Activated T-cell treated with anti-CD3 and anti-CD28 coated beads for 24 hours (primary cell): Measurements from ENCODE around the gene TMPRSS4.
"Not testable (repeated sequence)": the region's sequence is repeated elsewhere in the genome, so short reads cannot be mapped to it uniquely, and the experiment has no call there.

Experiments used
- DNase-seq: peaks from one replicate; pipeline ENCODE4 v3.0.0-alpha.2; 2020; ENCODE audit warnings: low read depth

TMPRSS4 gene

DNA sequence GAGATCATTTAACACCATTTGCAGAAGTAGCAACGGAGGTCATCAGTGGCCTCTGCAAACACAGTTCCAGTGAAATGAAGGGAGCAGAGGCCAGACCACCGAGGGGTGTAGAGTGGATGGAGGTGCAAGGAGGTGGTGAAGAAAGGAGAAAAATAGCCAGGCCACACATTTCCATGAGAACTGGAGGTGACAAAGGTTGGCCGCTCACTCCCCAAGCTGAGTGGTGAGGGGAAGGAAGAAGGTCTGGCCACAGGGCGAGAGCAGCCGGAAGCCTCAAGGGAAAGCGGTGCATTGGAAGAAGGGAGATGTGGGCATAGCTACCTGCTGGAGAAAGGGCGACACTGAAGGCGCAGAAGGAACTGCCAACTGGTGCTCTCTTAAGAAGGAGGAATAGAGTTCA lies 20.1 kb upstream of the TMPRSS4 start:
- DNase-seq, result no peak

GRCh38 chr11:118057251-118058145 lies 19.4 kb upstream of the TMPRSS4 start:
- DNase-seq, result no peak

DNA sequence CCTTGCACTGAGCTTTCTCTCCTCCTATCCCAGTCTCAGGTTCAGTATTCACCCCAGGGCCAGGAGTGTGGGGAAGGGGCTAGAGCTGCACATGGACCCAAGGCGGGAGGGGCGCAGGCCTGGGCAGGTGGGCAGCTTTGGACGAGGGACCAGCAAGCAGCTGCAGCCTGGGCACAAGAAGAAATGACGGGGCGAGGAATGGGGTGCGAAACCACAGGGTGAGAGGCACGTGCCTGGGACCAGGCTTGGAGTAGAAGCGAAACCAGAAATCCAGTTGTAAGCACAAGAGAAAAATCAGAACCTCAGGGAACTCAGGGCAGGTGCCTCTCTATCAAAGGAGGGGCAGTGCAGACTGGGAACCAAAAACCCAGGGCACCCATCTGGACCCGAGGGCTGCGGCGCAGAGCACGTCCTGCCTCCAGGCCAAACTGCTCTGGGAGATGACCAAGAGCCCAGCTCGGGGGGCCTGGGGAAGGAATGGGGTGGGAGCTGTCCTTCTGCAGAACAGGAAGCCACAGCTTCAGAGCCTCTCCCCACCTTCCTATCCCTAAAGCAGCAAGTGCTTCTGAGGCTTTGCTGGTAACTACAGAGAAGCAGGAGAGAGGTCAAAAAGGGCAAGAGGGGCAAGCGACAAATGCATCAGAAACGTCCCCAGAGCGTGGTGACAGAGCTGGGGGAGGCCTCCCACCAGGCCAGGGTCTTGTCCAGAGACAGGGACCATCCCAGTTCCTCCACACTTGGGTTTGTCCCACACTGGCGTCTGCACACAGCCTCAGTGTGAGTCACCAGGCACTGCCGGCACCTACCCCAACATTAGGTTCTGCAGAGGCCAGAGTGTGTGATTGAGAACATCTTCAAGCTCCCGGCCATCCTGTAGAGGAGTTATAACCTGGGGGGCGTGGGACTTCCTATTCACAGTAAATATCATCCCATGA lies 18.3 kb upstream of the TMPRSS4 start:
- DNase-seq, result no peak

GRCh38 chr11:118059246-118059940 lies 17.5 kb upstream of the TMPRSS4 start:
- no peak for DNase-seq

DNA sequence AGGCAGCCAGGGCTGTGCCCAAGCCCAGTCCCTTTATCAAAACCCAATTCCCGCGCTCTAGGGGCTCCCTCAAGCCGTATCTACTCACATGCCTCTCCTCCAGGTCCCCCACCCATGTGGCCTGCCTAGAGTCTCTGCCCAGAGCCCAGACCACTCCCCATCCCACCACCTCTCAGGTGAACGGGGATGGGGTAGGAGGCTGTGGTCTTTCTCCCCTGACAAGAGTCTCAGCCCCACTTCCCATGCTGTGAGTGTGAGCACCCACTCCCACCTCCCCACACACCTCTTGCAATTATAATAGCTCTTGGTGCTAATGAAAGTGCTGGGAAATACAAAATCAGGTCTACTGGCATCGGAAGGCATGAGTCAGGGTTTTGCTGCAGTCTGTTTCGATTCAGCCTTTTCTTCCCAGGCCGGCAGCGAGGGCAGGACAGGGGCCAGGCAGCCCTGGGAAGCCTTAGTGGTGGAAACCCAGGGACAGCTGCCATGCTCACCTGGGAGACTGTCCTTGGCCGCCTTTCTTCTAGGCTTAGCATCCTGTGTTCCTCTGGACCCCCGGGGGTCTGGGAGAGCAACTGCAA lies 16.7 kb upstream of the TMPRSS4 start:
- DNase-seq, result no peak

DNA sequence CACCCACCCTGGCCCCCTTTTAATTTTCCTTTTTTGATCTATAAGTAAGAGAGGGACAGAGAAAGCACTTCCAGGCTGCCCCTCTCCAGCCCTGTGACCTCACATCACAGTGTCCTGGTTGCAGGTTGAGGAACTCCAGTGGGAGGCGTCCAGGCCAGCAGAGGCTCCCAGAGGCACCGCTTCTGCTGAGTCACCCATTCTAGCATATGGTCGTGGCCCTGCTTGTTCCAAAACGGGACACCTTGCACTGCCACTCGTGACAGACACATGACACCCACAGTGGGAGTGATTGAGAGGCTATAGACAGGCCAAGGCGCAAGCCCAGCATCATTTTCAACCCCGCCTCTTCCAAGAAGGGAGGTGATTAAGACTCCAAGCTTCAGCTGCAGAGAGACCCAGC lies 16.0 kb upstream of the TMPRSS4 start:
- DNase-seq, result no peak

DNA sequence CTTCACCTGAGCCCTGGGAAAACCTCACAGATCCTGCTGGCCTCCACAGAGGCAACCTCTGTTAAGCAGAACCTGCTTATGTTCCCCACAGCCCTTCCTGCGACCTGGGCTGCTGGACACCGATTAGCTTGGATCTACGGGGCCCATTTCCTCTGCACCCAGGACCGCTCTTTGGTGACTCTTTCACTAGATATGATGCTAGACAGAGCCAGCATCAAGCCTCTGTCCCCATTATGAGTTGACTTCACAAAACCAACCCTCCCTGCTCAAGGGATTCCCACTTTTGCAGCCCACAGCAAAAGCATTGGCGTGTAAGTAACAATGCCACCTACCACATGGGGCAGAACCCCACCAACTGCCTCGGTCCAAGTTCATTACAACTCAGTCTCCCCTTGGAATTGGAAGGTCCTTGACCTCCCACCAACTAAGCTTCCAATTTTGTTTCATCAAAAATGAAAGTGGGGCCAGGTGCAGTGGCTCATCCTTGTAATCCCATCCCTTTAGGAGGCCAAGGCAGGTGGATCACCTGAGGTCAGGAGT lies 15.2 kb upstream of the TMPRSS4 start:
- no peak for DNase-seq

GRCh38 chr11:118062181-118062580 lies 14.7 kb upstream of the TMPRSS4 start:
- DNase-seq, result not testable (repeated sequence)

DNA sequence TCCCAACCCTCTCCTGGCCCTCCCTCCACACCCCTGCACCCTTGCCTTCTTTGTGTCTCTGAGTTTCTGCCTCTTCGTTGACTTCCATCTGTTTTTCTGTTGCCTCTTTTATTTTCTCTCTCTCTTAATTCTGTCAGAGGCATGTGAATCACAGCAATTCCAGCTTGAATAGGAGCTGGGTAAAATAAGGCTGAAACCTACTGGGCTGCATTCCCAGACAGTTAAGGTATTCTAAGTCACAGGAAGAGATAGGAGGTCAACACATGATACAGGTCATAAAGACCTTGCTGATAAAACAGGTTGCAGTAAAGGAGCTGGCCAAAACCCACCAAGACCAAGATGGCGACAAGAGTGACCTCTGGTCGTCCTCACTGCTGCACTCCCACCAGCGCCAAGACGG lies 14.2 kb upstream of the TMPRSS4 start:
- not testable (repeated sequence) for DNase-seq

GRCh38 chr11:118064956-118065355 lies 11.9 kb upstream of the TMPRSS4 start:
- no peak for DNase-seq

DNA sequence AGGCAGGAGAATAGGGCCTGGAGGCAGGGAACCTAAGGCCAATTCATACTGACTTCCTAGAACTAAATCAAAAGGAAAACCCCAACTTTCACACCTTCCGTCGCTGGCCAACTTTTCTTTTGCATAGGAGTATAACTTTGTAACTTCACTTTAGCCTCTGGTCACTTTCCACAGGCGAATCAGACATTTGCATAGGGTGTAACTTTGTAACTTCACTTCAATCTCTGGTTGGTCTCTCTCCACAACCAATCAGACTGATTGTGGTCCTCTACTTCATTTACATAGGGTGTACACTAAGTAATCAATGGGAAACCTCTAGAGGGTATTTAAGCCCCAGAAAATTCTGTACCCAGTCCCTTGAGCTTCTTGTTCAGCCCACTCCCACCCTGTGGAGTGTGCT lies 11.5 kb upstream of the TMPRSS4 start:
- DNase-seq, result no peak

GRCh38 chr11:118067006-118067405 lies 9.9 kb upstream of the TMPRSS4 start:
- no peak for DNase-seq

DNA sequence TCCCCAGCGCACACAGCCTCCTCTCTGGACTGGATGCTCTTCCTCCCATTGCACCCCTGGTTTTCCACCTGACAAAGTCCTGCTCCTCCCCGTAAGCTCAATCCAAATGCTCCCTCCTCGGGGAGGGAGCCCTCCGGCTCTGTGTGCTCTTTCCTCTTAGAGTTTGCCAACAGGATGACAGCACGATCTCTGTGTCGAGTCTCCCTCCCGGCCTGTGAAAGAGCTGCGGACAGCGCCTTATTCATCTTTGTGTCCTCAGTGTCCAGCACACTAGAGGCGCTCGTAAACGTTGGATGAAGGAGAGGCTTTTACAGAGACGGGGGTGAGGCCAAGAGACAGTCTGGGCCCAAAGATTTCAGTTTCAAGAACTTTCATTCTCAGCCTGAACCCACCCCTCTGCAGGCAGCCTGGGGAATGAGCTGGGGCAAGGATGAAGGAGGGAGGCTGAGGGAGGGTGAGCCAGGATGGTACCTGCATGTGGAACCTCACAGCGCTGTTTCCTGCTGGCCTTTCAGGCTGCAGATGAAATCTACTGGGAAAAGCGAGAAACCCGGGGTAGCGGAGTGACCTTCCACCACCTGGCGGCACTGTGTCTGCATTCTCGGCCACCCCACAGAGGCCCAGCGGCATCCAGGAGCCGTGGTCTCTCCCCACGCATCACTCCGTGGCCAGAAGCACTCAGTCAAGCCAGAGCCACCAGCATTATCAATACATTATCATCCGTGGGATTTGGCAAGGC lies 8.5 kb upstream of the TMPRSS4 start:
- no peak for DNase-seq

DNA sequence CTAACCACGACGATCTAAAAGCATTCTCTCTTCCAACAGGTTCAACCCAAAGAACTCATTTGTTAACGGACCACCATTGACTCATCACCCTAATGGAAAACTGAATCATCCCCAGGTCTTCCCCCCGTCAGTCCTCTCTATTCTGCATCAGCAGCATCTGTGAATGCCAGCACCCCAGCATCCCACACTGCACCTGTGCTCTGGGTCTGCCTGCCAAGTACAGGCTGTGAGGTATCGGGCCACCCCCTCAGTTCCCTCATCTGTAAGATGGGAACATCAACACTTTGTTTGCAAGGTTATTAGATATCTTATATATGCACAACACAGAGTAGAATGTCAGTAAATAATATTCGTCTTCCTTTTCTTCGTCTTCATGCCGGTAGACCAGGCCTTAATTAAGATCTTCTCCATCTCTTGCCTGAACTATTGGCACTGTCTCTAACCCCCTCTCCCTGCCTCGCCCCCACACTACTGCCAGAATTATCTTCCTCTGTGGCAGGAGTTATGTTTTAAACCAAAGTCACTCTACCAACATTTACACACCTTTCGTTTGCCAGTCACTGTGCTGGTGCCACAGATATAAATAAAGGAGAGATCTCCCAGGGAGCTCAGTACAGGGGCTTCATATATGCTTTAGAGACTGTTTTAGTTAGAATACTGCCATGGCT lies 7.8 kb upstream of the TMPRSS4 start:
- DNase-seq, result no peak

DNA sequence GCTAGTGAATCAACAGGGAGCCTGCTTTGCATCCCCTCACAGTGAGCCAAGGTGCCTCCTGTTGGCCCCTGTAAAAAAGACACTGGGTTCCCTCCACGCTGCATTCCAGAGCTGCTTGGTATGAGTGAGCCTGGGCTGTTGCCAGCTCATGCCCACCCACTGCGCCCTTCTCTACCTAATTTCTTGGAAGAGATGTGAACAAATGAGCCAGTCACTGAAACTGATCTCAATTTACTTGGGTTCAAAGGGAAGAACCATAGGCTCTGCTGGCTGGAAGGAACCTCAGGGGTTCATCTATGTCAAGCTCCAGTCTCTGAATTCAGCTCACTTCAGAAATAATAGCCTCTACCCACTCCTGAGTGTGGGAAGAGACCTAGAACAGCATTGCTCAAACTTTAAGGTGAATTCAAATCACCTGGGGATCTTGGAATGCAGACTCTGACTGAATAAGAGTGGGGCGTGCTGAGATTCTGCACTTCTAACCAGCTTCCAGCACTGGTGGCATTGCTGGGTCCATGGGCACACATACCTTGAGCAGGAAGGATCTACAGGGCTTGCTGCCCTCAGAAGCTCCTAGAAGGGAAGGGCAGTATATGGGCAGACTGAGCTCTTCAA lies 5.4 kb upstream of the TMPRSS4 start:
- no peak for DNase-seq

DNA sequence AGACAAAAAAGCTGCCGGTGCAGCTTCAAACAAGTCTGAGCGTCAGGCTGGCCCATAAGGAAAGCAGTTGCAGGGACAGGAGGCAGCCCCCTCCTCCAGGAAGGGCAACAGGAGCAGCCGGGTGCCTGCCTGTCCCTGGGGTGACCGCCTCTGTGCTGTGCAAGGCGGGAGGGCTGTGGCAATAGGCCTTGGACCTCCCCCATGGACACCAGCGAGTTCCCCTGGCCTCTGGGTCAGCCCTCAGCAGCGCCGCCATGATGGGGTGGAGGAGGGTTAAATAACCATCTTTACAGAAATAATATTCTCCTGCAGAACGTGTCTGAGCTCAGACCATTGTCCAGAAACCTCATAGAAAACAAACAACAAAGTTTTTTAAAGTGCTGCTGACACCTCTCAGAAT lies 3.3 kb upstream of the TMPRSS4 start:
- DNase-seq, result no peak

- DNase-seq, result no peak
Measured at GRCh38 chr11:118074091-118074685, 2.7 kb upstream of the TMPRSS4 start.

- no peak for DNase-seq
Measured at GRCh38 chr11:118074785-118075184, 2.1 kb upstream of the TMPRSS4 start.

GRCh38 chr11:118078911-118079411 lies 2.1 kb downstream of the TMPRSS4 start:
- no peak for DNase-seq
